ENCODE measurements around the gene PRSS22.

PRSS22 gene

DNA sequence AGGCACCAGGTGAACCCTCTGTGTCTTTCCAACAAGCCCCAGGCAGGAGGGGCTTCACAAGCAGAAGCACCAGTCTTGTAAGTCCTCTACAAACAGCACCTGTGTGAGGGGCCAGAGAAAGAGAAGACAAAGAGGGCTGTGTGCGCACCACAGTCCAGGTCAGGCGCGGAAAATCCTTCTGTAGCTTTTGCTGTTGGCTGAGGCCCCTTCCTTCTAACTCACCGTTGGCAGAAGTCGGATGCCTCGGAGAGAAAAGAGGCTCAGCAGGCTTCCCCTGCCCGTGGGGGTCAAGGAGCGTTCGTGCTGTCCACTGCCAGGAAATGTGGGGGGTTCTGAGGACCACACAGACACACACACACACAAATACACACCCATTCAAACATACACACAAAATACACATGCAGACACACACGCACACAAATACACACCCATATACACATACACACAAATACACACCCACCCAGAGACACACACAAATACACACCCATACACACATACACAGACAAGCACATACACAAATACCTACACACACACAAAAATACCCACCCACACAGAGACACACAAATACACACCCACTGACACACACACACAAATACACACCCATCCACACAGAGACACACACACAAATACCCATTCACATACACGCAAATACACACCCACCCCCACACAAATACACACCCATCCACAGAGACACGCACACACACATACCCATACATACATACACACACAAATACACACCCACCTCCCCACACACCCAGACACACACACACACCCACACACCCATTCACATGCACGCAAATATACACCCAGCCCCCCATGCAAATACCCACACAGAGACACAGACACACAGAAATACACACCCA lies 21.1 kb downstream of the PRSS22 start:
- Mint-ChIP-seq H3K4me3 (no peak overlapping the region), H3K36me3 (ENCODE audit: low read depth) (no peaks in the 10 kb centered on the region), H3K27ac (peak overlapping the region in 1 of 3 experiments; percentile 4), H3K9me3 (no peaks in the 10 kb centered on the region), H3K27me3 (ENCODE audit: low read depth) (peaks cover 40% of the 10 kb centered on the region), H3K4me1 (no peaks in the 10 kb centered on the region)
- TF ChIP-seq, protein P1, sequence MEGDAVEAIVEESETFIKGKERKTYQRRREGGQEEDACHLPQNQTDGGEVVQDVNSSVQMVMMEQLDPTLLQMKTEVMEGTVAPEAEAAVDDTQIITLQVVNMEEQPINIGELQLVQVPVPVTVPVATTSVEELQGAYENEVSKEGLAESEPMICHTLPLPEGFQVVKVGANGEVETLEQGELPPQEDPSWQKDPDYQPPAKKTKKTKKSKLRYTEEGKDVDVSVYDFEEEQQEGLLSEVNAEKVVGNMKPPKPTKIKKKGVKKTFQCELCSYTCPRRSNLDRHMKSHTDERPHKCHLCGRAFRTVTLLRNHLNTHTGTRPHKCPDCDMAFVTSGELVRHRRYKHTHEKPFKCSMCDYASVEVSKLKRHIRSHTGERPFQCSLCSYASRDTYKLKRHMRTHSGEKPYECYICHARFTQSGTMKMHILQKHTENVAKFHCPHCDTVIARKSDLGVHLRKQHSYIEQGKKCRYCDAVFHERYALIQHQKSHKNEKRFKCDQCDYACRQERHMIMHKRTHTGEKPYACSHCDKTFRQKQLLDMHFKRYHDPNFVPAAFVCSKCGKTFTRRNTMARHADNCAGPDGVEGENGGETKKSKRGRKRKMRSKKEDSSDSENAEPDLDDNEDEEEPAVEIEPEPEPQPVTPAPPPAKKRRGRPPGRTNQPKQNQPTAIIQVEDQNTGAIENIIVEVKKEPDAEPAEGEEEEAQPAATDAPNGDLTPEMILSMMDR (IDR thresholded peaks at IDR 0.05; ENCODE audit: unreplicated experiment in 3 of 3), result no peak

DNA sequence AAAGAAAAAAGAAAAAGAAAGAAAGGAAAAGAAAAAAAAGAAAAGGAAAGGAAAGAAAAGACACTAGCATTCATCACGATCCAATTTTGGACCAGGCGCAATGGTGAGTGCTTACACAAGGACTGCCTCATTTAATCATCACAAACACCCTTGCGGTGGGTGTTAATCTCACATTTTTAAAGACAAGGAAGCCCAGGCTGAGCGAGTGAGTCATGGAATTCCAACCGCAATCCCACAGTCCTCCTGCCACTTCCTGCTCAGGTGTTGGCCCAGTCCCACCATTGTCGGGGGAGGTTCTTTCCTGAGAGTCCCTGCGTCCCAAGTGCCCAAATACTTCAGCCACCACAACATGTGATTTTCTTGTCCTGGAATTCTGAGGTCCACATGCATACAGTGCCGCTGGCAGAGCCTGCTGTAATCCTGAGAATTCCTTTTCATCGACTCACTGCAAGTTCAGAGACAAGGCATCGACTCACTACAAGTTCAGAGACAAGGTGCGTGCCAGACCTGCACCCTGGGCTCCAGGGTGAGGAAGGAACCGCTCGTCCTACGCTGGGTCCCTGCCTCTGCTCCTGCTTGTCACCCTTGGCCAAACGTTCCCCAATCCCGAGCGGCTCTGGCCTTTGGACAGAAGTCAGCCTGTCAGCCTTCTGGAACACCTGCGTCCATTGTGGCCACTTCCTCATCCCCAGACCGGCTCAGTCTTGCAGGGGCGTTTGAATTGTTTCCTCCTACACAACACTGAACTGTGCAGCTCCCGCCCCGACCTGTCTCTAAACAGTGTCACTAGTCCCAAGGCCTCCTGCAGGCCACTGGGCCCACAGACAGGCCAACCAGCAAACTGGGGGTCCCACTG lies 22.1 kb downstream of the PRSS22 start:
- H3K4me1 Mint-ChIP-seq, result no peaks in the 10 kb centered on the region
- no peaks in the 10 kb centered on the region for H3K9me3 Mint-ChIP-seq
- H3K36me3 Mint-ChIP-seq (ENCODE audit: low read depth), result no peaks in the 10 kb centered on the region
- TF ChIP-seq, protein P1 (IDR thresholded peaks at IDR 0.05; ENCODE audit: unreplicated experiment in 3 of 3), result no peak
- H3K4me3 Mint-ChIP-seq, result no peak overlapping the region
- H3K27me3 Mint-ChIP-seq (ENCODE audit: low read depth), result peaks cover 40% of the 10 kb centered on the region
- H3K27ac Mint-ChIP-seq, result no peak overlapping the region

DNA sequence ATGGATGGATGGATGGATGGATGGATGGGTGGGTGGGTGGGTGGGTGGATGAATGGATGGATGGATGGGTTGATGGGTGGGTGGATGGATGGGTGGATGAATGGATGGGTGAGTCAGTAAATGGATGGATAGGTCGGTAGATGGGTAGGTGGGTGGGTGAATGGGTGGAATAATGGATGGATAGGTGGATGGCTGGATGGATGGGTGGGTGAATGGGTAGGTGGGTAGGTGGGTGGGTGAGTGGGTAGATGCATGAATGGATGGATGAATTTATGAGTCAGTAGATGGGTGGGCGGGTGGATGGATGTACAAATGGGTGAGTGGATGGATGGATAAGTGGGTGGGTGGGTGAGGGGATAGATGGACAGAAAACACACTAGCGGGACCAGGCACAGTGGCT lies 23.0 kb downstream of the PRSS22 start:
- TF ChIP-seq, protein P1 (IDR thresholded peaks at IDR 0.05; ENCODE audit: unreplicated experiment in 3 of 3), result no peak
- Mint-ChIP-seq H3K4me1 (no peaks in the 10 kb centered on the region), H3K27me3 (ENCODE audit: low read depth) (peaks cover 36% of the 10 kb centered on the region), H3K27ac (no peak overlapping the region), H3K4me3 (no peak overlapping the region), H3K9me3 (no peaks in the 10 kb centered on the region), H3K36me3 (ENCODE audit: low read depth) (no peaks in the 10 kb centered on the region)

DNA sequence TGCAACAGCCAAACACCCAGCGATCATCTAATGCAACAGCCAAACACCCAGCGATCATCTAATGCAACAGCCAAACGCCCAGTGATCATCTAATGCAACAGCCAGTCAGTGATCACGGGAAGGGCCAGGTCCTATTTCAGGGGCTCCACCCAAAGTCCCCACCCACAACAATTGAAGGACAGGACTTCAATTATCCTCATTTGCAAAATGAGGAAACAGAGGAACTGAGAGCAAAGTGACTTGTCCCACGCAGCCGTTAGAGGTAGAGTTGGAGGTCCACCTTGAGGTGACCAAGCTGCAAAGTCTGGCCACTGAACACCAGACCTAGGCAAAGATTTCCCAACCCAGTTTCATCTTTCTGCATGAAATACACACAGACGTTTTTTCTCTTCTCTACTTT lies 24.2 kb downstream of the PRSS22 start:
- no peak overlapping the region for H3K4me3 Mint-ChIP-seq
- peaks cover 31% of the 10 kb centered on the region for H3K27me3 Mint-ChIP-seq (ENCODE audit: low read depth)
- TF ChIP-seq, protein P1 (IDR thresholded peaks at IDR 0.05; ENCODE audit: unreplicated experiment in 3 of 3), result no peak
- H3K36me3 Mint-ChIP-seq (ENCODE audit: low read depth), result no peaks in the 10 kb centered on the region
- no peaks in the 10 kb centered on the region for H3K9me3 Mint-ChIP-seq
- H3K27ac Mint-ChIP-seq, result no peak overlapping the region
- no peaks in the 10 kb centered on the region for H3K4me1 Mint-ChIP-seq

DNA sequence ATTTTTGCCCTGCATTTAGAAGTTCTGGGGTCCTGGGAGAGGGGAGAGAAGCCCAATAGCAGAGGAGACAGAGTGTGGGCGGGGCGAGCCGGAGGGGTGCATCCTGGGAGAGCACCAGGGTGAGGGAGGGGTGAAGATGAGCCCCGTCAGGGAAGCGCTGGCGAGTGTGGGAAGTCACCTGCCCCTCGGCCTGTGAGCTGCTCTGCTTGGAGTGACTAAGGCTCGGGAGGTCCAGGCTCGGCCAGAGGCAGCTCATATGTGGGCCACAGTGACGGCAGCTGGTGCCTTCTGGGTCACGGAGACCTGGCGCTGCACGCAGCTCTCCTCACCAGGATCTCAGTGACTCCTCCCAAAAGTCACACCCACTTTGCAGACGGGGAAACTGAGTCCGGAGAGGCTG lies 26.8 kb downstream of the PRSS22 start:
- Mint-ChIP-seq H3K36me3 (ENCODE audit: low read depth) (no peaks in the 10 kb centered on the region), H3K27me3 (ENCODE audit: low read depth) (peaks cover 22% of the 10 kb centered on the region), H3K4me1 (no peaks in the 10 kb centered on the region)

More for the DNA sequence above, 26.8 kb downstream of the PRSS22 start:
- H3K9me3 Mint-ChIP-seq, result no peaks in the 10 kb centered on the region
- H3K4me3 Mint-ChIP-seq, result no peak overlapping the region
- TF ChIP-seq, protein P1 (IDR thresholded peaks at IDR 0.05; ENCODE audit: unreplicated experiment in 3 of 3), result no peak
- no peak overlapping the region for H3K27ac Mint-ChIP-seq

Measured in nephron (organoid).